K562 (cell line): ENCODE measurements around the gene C10orf143. TPM values are rescaled to one million over a fixed set of nuclear protein-coding genes. Genes with fewer than 3 reads are reported as not detected.

ENCODE experiments used
- ATAC-seq: fragments of 200-7000 bp; cut with Tn5 transposase; 3 replicates; pipeline ENCODE4 v1.9.1; 2020; ENCODE audit warnings: moderate library complexity
- BruUV-seq: library from RNA; stranded (reverse); fragments of 400-500 nt; replicated peaks from 2 replicates; lab custom pipeline; 2021; lab: Mats Ljungman, UMichigan
- CTCF ChIA-PET: fragments of 300-600 bp; formaldehyde crosslinking; extraction: SDS; loops from one replicate; lab custom pipeline; 2021; ENCODE audit warnings: low intra/inter-chr PET ratio; lab: Yijun Ruan, JAX
- POLR2A ChIA-PET: fragments of 300-600, 350-650 bp; sonication (Branson Sonifier 250); formaldehyde crosslinking; extraction: SDS; loops from one replicate; lab custom pipeline; 2021; ENCODE audit warnings: antibody characterized with exemption, inconsistent platforms; lab: Yijun Ruan, JAX
- DNase-seq, 4 experiments: peaks; one replicate each; pipeline versions ENCODE4 v3.0.0 to v3.0.0-alpha.2; 2011 to 2018; ENCODE audit warnings: low spot score in 3 of 4, mixed read lengths in 3 of 4; ENCODE audit errors: extremely low read depth in 1 of 4
- FAIRE-seq: peaks from 2 replicates; lab custom pipeline; 2011; peaks lifted over from hg19 to GRCh38; lab: Jason Lieb, UNC
- H2AFZ ChIP-seq: 2 replicates; pipeline ENCODE4 v1.6.0; 2011; ENCODE audit warnings: low read depth, low read length, control low read depth, inconsistent platforms
- H3K27ac ChIP-seq: fragments of 200-600 bp; 3 replicates; pipeline ENCODE4 v1.8.0; 2011; ENCODE audit warnings: low read depth, mild to moderate bottlenecking, control low read depth, inconsistent platforms, low read length, moderate library complexity, mixed read lengths; ENCODE audit errors: extremely low read depth
- H3K27me3 ChIP-seq, 2 experiments: fragments of 300-600 bp in 1 of 2; 2 replicates in 1 of 2; 3 replicates in 1 of 2; pipeline versions ENCODE4 v1.6.0 to v1.8.0; 2011; ENCODE audit warnings: inconsistent platforms in 2 of 2, low read length in 2 of 2, mild to moderate bottlenecking in 1 of 2, mixed read lengths in 1 of 2, moderate library complexity in 1 of 2; ENCODE audit not compliant: control insufficient read depth in 2 of 2, insufficient read depth in 2 of 2
- H3K36me3 ChIP-seq: fragments of 300-600 bp; 3 replicates; pipeline ENCODE4 v1.8.0; 2011; ENCODE audit warnings: mild to moderate bottlenecking, low read length, inconsistent platforms; ENCODE audit not compliant: control insufficient read depth, insufficient read depth
- H3K4me1 ChIP-seq, 2 experiments: fragments of 200-600 bp in 1 of 2; replicated peaks in 1 of 2; 2 replicates in 1 of 2; 3 replicates in 1 of 2; pipeline versions ENCODE4 v1.5.1 to v1.8.0; 2011; ENCODE audit warnings: inconsistent platforms in 2 of 2, low read length in 2 of 2, mild to moderate bottlenecking in 1 of 2, mixed read lengths in 1 of 2, moderate library complexity in 1 of 2; ENCODE audit not compliant: control insufficient read depth in 2 of 2, insufficient read depth in 2 of 2
- H3K4me2 ChIP-seq: 2 replicates; pipeline ENCODE4 v1.6.1; 2011; ENCODE audit warnings: low read length, control low read depth, inconsistent platforms, mixed read lengths; ENCODE audit not compliant: insufficient read depth
- H3K4me3 ChIP-seq: fragments of 200-600 bp; sonication (generic), shearing (Covaris generic); 2 replicates; pipeline ENCODE4 v1.5.1; 2016; ENCODE audit warnings: control low read depth, inconsistent platforms
- H3K79me2 ChIP-seq: fragments of 200-600 bp; 3 replicates; pipeline ENCODE4 v1.8.0; 2011; ENCODE audit warnings: low read length, inconsistent platforms; ENCODE audit not compliant: control insufficient read depth, insufficient read depth
- H3K9ac ChIP-seq, 2 experiments: 2 replicates each; pipeline versions ENCODE4 v1.6.0 to v1.6.1; 2011; ENCODE audit warnings: low read depth in 2 of 2, low read length in 2 of 2, control low read depth in 1 of 2, inconsistent platforms in 1 of 2, mild to moderate bottlenecking in 1 of 2, mixed read lengths in 1 of 2; ENCODE audit not compliant: insufficient read depth in 1 of 2
- H3K9me1 ChIP-seq: one replicate; pipeline ENCODE4 v1.6.0; 2011; ENCODE audit warnings: inconsistent platforms, mild to moderate bottlenecking, low read length, moderate library complexity; ENCODE audit not compliant: control insufficient read depth, insufficient read depth
- H3K9me3 ChIP-seq: replicated peaks from 2 replicates; pipeline ENCODE4 v1.5.1; 2011; ENCODE audit warnings: low read depth, low read length, inconsistent platforms; ENCODE audit not compliant: control insufficient read depth, insufficient read depth
- H4K20me1 ChIP-seq: replicated peaks from 2 replicates; pipeline ENCODE4 v1.6.1; 2011; ENCODE audit warnings: low read length, inconsistent platforms, mixed read lengths; ENCODE audit not compliant: control insufficient read depth, insufficient read depth
- COPS2 ChIP-seq: fragments of 450-650 bp; conservative IDR thresholded peaks from 2 replicates; pipeline ENCODE4 v1.6.1; 2016; ENCODE audit warnings: mild to moderate bottlenecking, moderate library complexity
- ESRRB ChIP-seq: fragments of 250-450 bp; sonication (Bioruptor Pico); IDR thresholded peaks from 2 replicates; pipeline ENCODE4 v1.5.0; 2020; ENCODE audit warnings: mild to moderate bottlenecking, moderate library complexity, borderline replicate concordance
- GABPB1 ChIP-seq: sonication (generic); formaldehyde crosslinking; IDR thresholded peaks from 2 replicates; pipeline ENCODE4 v1.8.0; 2022; ENCODE audit warnings: mild to moderate bottlenecking, missing genetic modification reagents
- GTF2A2 ChIP-seq: IDR thresholded peaks from 2 replicates; pipeline ENCODE4 v1.6.1; 2016; ENCODE audit warnings: mild to moderate bottlenecking, missing genetic modification characterization, missing compliant biosample characterization
- HDAC6 ChIP-seq: IDR thresholded peaks from 2 replicates; pipeline ENCODE4 v1.6.1; 2012; ENCODE audit warnings: low read depth, mild to moderate bottlenecking, control low read depth, inconsistent platforms, low read length, moderate library complexity
- MYBL2 ChIP-seq, 2 experiments: fragments of 450-650 bp in 1 of 2; sonication (generic) in 1 of 2; formaldehyde crosslinking in 1 of 2; IDR thresholded peaks; 2 replicates each; pipeline versions ENCODE4 v1.6.1 to v1.8.1; 2017 to 2022; ENCODE audit warnings: borderline replicate concordance in 1 of 2, inconsistent platforms in 1 of 2, low read depth in 1 of 2, mild to moderate bottlenecking in 1 of 2, missing genetic modification reagents in 1 of 2, moderate library complexity in 1 of 2
- NR2C2 ChIP-seq, 2 experiments: fragments of 200-800 bp in 1 of 2; sonication (Bioruptor generic) in 1 of 2; sonication (generic) in 1 of 2; formaldehyde crosslinking in 1 of 2; IDR thresholded peaks; 2 replicates each; pipeline versions ENCODE4 v1.6.1 to v1.8.0; 2016 to 2022; ENCODE audit warnings: mild to moderate bottlenecking in 1 of 2, missing compliant biosample characterization in 1 of 2, missing genetic modification characterization in 1 of 2, missing genetic modification reagents in 1 of 2
- RHOXF2B ChIP-seq: fragments of 250-450 bp; sonication (Bioruptor Pico); conservative IDR thresholded peaks from 2 replicates; pipeline ENCODE4 v1.5.1; 2021
- TOE1 ChIP-seq, 2 experiments: fragments of 450-650 bp in 1 of 2; sonication (generic) in 1 of 2; formaldehyde crosslinking in 1 of 2; IDR thresholded peaks; 2 replicates each; pipeline versions ENCODE4 v1.7.1 to v1.8.0; 2016 to 2022; ENCODE audit warnings: borderline replicate concordance in 2 of 2, mild to moderate bottlenecking in 2 of 2, antibody characterized with exemption in 1 of 2, inconsistent platforms in 1 of 2, low read depth in 1 of 2, missing genetic modification reagents in 1 of 2, moderate library complexity in 1 of 2
- ZSCAN29 ChIP-seq: fragments of 450-650 bp; IDR thresholded peaks from 2 replicates; pipeline ENCODE4 v1.6.1; 2017
- WGBS: fragments of 100-300 bp; shearing (Covaris generic); methylation state at CpG from one replicate; pipeline ENCODE4 v1.1.6; 2016; ENCODE audit warnings: low coverage, mixed read lengths; ENCODE audit not compliant: insufficient coverage; ENCODE audit errors: missing lambda C conversion rate; 5-methylcytosine and 5-hydroxymethylcytosine counted together
- in situ Hi-C: fragments of 300-500 bp; cut with MboI; formaldehyde crosslinking; loops from 4 replicates; pipeline ENCODE4 v1.15.0; 2018; ENCODE audit warnings: inconsistent platforms, mixed read lengths
- intact Hi-C: fragments of 100-400 bp; cut with micrococcal nuclease; formaldehyde crosslinking; loops from 2 replicates; pipeline ENCODE4 v1.14.2; 2022
- polyA plus RNA-seq, 8 experiments: library from polyadenylated mRNA; depleted of rRNA in 4 of 8; stranded (reverse) in 5 of 8; unstranded in 3 of 8; fragments of >200 nt; fragmentation: Nextera tagmentation in 2 of 8; fragmentation: Illumina TruSeq in 1 of 8; extraction: Ambion mirVana in 2 of 8; extraction: Trizol in 1 of 8; gene quantifications; 2 replicates each; pipeline versions ENCODE4 v1.2.1 to v1.2.3, GENCODE V29; 2011 to 2014; ENCODE audit warnings: inconsistent platforms in 1 of 8, missing spikeins in 1 of 8
- total RNA-seq, 7 experiments: library from RNA; depleted of rRNA in 6 of 7; stranded (reverse); fragments of >200 nt in 6 of 7; fragmentation: Illumina TruSeq in 2 of 7; extraction: Trizol in 2 of 7; gene quantifications; 2 replicates each; pipeline versions ENCODE4 v1.2.1 to v1.2.3, GENCODE V29; 2011 to 2021; ENCODE audit warnings: low replicate concordance in 1 of 7
- TF ChIP-seq, protein P1 (sequence below): IDR thresholded peaks from 3 replicates; pipeline ENCODE4 v1.6.1; 2011; ENCODE audit warnings: borderline replicate concordance, mild to moderate bottlenecking; ENCODE audit not compliant: insufficient read length, insufficient read depth
- TF ChIP-seq, protein P2 (sequence below), 2 experiments: IDR thresholded peaks in 1 of 2; conservative IDR thresholded peaks in 1 of 2; 2 replicates each; pipeline ENCODE4 v1.6.1; 2016; ENCODE audit warnings: low read depth in 2 of 2, mild to moderate bottlenecking in 1 of 2, missing compliant biosample characterization in 1 of 2, missing genetic modification characterization in 1 of 2, moderate library complexity in 1 of 2
- TF ChIP-seq, protein P3 (sequence below), 3 experiments: fragments of 200-800 bp in 1 of 3; sonication (Bioruptor generic) in 1 of 3; sonication (generic) in 1 of 3; formaldehyde crosslinking in 1 of 3; IDR thresholded peaks; 2 replicates each; pipeline versions ENCODE4 v1.6.1 to v1.8.0; 2016 to 2022; ENCODE audit warnings: mild to moderate bottlenecking in 2 of 3, missing compliant biosample characterization in 2 of 3, missing genetic modification characterization in 2 of 3, missing genetic modification reagents in 1 of 3

Gene C10orf143
- total and polyA plus RNA-seq, 9 of the 15 experiments (the other 6 are each of a cell fraction or from before 2014, with no cell fraction given) = 0.07 to 0.42 (median 0.25) TPM; not detected in 2

DNA sequence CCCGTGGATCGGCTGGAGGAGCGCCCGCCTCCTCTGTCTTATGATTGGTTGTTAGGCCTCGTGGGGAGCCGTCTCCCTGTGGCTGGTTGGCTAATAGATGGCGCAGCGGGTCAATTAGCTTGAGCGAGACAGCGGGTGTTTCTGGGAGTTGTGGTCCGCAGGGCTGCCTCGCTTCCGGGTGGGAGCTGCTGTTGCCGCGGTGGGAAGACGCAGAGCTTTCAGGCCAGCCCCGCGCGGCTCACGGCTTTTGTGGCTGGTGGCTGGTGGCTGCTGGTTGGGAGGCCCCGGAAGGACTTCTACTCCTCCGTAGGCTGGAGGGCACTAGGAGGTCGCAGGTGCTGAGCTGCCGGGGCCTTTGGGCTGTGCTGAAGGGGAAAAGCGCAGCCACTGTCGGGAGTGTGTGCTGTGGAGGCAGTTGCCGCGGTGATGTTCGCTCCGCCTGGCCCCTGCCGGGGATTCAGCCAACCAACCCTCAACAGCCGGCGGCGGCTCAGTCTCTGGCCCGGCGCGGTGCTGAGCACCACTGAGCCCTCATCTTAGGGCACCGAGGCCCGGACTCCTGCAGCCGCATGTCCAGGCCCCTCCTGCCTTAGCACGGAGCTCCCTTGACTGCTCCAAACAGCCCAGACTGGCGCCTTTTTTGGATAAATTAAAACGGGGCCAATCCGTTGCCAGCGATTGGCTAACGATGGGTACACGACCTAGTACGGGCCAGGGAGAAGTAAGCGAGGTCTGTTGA, 652 bp upstream of the C10orf143 start:
- Histone ChIP-seq H3K79me2 (peaks cover 13% of the 10 kb centered on the region; the same call in 2 of the 3 replicates), H3K4me1 (peaks cover 3 to 21% of the 10 kb centered on the region in 2 experiments; a peak in 3 of 5 replicates), H3K27me3 (no peaks in the 10 kb centered on the region), H3K4me2 (peak overlapping the region; percentile 100), H2AFZ (peak overlapping the region; percentile 98), H3K27ac (peak overlapping the region; percentile 84), H3K9me1 (peaks cover 4% of the 10 kb centered on the region), H3K36me3 (no peaks in the 10 kb centered on the region), H4K20me1 (no peaks in the 10 kb centered on the region), H3K9ac (peak overlapping the region; percentile 84 to 94), H3K4me3 (peak overlapping the region; percentile 68), H3K9me3 (no peaks in the 10 kb centered on the region)
- in situ Hi-C loops (loop anchor here (25.0 kb wide), 1 partner anchor 1524 kb away; no protein-coding TSS in a partner anchor), intact Hi-C loops (loop anchor here (1.0 kb wide), 1 partner anchor 26 kb away; no protein-coding TSS in a partner anchor)
- ChIA-PET CTCF (no interaction called here), POLR2A (interaction anchor here (0.6 to 1.1 kb wide), 5 partner anchors 19 to 940 kb away, joined by 3 to 4 read pairs (median 3); partner anchors contain the start of gene GLRX3)
- peak; percentile 90 for FAIRE-seq
- peak; percentile 93 for ATAC-seq
- under 1% methylated on average over 34 of the region's 49 CpGs for WGBS
- BruUV-seq = TSS peak; percentile 94
- peak; percentile 85 to 94 (median 90) for DNase-seq
- TF ChIP-seq TOE1 (IDR thresholded peaks at IDR 0.05; ENCODE audit: borderline replicate concordance) = peak; percentile 9; the same call in 1 of the 2 replicates
- TF ChIP-seq TOE1 (CRISPR knock-in tag; IDR thresholded peaks at IDR 0.05; ENCODE audit: borderline replicate concordance, low read depth) = no peak
- no peak for TF ChIP-seq RHOXF2B (CRISPR knock-in tag)
- no peak for TF ChIP-seq ZSCAN29
- no peak for TF ChIP-seq HDAC6
- TF ChIP-seq, protein P1, sequence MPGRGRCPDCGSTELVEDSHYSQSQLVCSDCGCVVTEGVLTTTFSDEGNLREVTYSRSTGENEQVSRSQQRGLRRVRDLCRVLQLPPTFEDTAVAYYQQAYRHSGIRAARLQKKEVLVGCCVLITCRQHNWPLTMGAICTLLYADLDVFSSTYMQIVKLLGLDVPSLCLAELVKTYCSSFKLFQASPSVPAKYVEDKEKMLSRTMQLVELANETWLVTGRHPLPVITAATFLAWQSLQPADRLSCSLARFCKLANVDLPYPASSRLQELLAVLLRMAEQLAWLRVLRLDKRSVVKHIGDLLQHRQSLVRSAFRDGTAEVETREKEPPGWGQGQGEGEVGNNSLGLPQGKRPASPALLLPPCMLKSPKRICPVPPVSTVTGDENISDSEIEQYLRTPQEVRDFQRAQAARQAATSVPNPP = no peak
- no peak for TF ChIP-seq COPS2
- no peak for TF ChIP-seq NR2C2 (CRISPR knock-in tag; IDR thresholded peaks at IDR 0.05)
- peak; percentile 82 for TF ChIP-seq NR2C2 (tag; IDR thresholded peaks at IDR 0.05)
- TF ChIP-seq GTF2A2 (tag) = no peak
- no peak for TF ChIP-seq MYBL2 (IDR thresholded peaks at IDR 0.05; ENCODE audit: low read depth)
- TF ChIP-seq MYBL2 (CRISPR knock-in tag; IDR thresholded peaks at IDR 0.05; ENCODE audit: borderline replicate concordance) = no peak
- TF ChIP-seq, protein P2, sequence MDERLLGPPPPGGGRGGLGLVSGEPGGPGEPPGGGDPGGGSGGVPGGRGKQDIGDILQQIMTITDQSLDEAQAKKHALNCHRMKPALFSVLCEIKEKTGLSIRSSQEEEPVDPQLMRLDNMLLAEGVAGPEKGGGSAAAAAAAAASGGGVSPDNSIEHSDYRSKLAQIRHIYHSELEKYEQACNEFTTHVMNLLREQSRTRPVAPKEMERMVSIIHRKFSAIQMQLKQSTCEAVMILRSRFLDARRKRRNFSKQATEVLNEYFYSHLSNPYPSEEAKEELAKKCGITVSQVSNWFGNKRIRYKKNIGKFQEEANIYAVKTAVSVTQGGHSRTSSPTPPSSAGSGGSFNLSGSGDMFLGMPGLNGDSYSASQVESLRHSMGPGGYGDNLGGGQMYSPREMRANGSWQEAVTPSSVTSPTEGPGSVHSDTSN (CRISPR knock-in tag; IDR thresholded peaks at IDR 0.05; ENCODE audit: low read depth) = no peak
- TF ChIP-seq, protein P2 (tag; conservative IDR thresholded peaks at IDR 0.05; ENCODE audit: low read depth) = peak; percentile 86
- TF ChIP-seq GABPB1 (CRISPR knock-in tag) = peak; percentile 63; the same call in 1 of the 2 replicates
- TF ChIP-seq, protein P3, sequence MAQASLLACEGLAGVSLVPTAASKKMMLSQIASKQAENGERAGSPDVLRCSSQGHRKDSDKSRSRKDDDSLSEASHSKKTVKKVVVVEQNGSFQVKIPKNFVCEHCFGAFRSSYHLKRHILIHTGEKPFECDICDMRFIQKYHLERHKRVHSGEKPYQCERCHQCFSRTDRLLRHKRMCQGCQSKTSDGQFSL (CRISPR knock-in tag; IDR thresholded peaks at IDR 0.05) = no peak
- TF ChIP-seq, protein P3 (tag; IDR thresholded peaks at IDR 0.05) = no peak
- TF ChIP-seq ESRRB (CRISPR knock-in tag) = no peak
